ENCODE measurements around the gene TTC7B.

GRCh38 chr14:90539996-90540395 lies 276.2 kb downstream of the TTC7B start:
- TF ChIP-seq CTCF (IDR thresholded peaks at IDR 0.05) (no peak), EZH2 (IDR thresholded peaks at IDR 0.05; ENCODE audit: borderline replicate concordance, insufficient read depth, low read depth, low read length, poor library complexity, severe bottlenecking) (no peak)
